Activated CD4-positive, alpha-beta T cell treated with anti-CD3 and anti-CD28 coated beads for 4 hours (primary cell): ENCODE data around the gene AMY1B.
"Not testable (repeated sequence)": the region's sequence is repeated elsewhere in the genome, so short reads cannot be mapped to it uniquely, and the experiment has no call there.

Experiments
- DNase-seq, 2 donors: peaks; one replicate each; pipeline ENCODE4 v3.0.0-alpha.2; 2020

AMY1B gene

GRCh38 chr1:103696110-103696509, at the start of gene AMY1B:
Gene AMY1B (minus strand): TSS chr1:103696210. CDS start chr1:103695639, 571 bp downstream.
- DNase-seq, result not testable (repeated sequence)

- not testable (repeated sequence) for DNase-seq
Measured at GRCh38 chr1:103745040-103745439, 49.0 kb upstream of the AMY1B start.

- DNase-seq, result not testable (repeated sequence)
Measured at GRCh38 chr1:103744449-103744848, 48.4 kb upstream of the AMY1B start.

- DNase-seq, result not testable (repeated sequence)
Measured at GRCh38 chr1:103738031-103738430, 42.0 kb upstream of the AMY1B start.

GRCh38 chr1:103735334-103735733, 39.3 kb upstream of the AMY1B start:
- DNase-seq, result not testable (repeated sequence)

- not testable (repeated sequence) for DNase-seq
Measured at GRCh38 chr1:103721473-103721872, 25.5 kb upstream of the AMY1B start.

- DNase-seq, result not testable (repeated sequence)
Measured at GRCh38 chr1:103717404-103717803, 21.4 kb upstream of the AMY1B start.

GRCh38 chr1:103710381-103710780, 14.4 kb upstream of the AMY1B start:
- DNase-seq, result not testable (repeated sequence)

- not testable (repeated sequence) for DNase-seq
Measured at GRCh38 chr1:103707670-103708069, 11.7 kb upstream of the AMY1B start.

- DNase-seq, result not testable (repeated sequence)
Measured at GRCh38 chr1:103701256-103701655, 5.2 kb upstream of the AMY1B start.

GRCh38 chr1:103700669-103701068, 4.7 kb upstream of the AMY1B start:
- not testable (repeated sequence) for DNase-seq

GRCh38 chr1:103697430-103697829, 1.4 kb upstream of the AMY1B start:
- DNase-seq, result not testable (repeated sequence)

GRCh38 chr1:103676335-103676734, 19.7 kb downstream of the AMY1B start:
- DNase-seq, result not testable (repeated sequence)

GRCh38 chr1:103655460-103655859, 40.5 kb downstream of the AMY1B start, which contains the start of gene AMY1A:
Gene AMY1A (plus strand): TSS chr1:103655760. CDS start chr1:103656331, 571 bp downstream.
- DNase-seq, result not testable (repeated sequence)

- DNase-seq, result not testable (repeated sequence)
Measured at GRCh38 chr1:103654133-103654532, 41.9 kb downstream of the AMY1B start.

- not testable (repeated sequence) for DNase-seq
Measured at GRCh38 chr1:103650889-103651288, 45.1 kb downstream of the AMY1B start.

- DNase-seq, result not testable (repeated sequence)
Measured at GRCh38 chr1:103650305-103650704, 45.7 kb downstream of the AMY1B start.

GRCh38 chr1:103643908-103644307, 52.1 kb downstream of the AMY1B start:
- not testable (repeated sequence) for DNase-seq

- not testable (repeated sequence) for DNase-seq
Measured at GRCh38 chr1:103641194-103641593, 54.8 kb downstream of the AMY1B start.
